Measurements from ENCODE around the gene CCDC40. TPM values are rescaled to one million over a fixed set of nuclear protein-coding genes. Genes with fewer than 3 reads are reported as not detected.
A peak's percentile ranks its signal among the peaks of the same experiment; 100 is the strongest.

Gene CCDC40
- total RNA-seq, 1 experiment from 2014 or later, result 3.9 TPM

- Histone ChIP-seq H3K9me3 (peaks cover 9% of the 10 kb centered on the region; the same call in 1 of the 2 replicates), H3K36me3 (ENCODE audit: control insufficient read depth, insufficient read depth, low read length) (no peaks in the 10 kb centered on the region), H3K4me3 (ENCODE audit: low read depth, low read length) (no peak overlapping the region), H3K27me3 (replicated peaks; ENCODE audit: control insufficient read depth, insufficient read depth, low read length) (no peaks in the 10 kb centered on the region), H3K4me1 (peaks cover 16% of the 10 kb centered on the region)
- no peak overlapping the region for H3K27ac Mint-ChIP-seq (ENCODE audit: unreplicated experiment)
- peaks cover 10% of the 10 kb centered on the region for H3K4me1 Mint-ChIP-seq (ENCODE audit: low read depth, unreplicated experiment)
- no peak for DNase-seq
- ChIA-PET POLR2A (no interaction called here), CTCF (interaction anchor here (1.2 kb wide), 1 partner anchor 8 kb away, joined by 4 read pairs; no protein-coding TSS in a partner anchor)
- no peaks in the 10 kb centered on the region for H3K27me3 Mint-ChIP-seq (ENCODE audit: insufficient read depth, unreplicated experiment)
- H3K4me3 Mint-ChIP-seq (ENCODE audit: unreplicated experiment), result no peak overlapping the region
- peaks cover 10% of the 10 kb centered on the region for H3K36me3 Mint-ChIP-seq (ENCODE audit: insufficient read depth, unreplicated experiment)
- no TSS peak for BruUV-seq (replicated peaks)
- no peak for TF ChIP-seq CTCF (IDR thresholded peaks at IDR 0.05; ENCODE audit: insufficient read depth in 1 of 2, low read depth in 1 of 2, low read length in 1 of 2, severe bottlenecking in 1 of 2, unreplicated experiment in 1 of 2)
- no peaks in the 10 kb centered on the region for H3K9me3 Mint-ChIP-seq (ENCODE audit: unreplicated experiment)
- intact Hi-C loops (cut with micrococcal nuclease; ENCODE audit: unreplicated experiment), result no loop called here
Observed at GRCh38 chr17:80000136-80000535, 36.3 kb upstream of the CCDC40 start.

DNA sequence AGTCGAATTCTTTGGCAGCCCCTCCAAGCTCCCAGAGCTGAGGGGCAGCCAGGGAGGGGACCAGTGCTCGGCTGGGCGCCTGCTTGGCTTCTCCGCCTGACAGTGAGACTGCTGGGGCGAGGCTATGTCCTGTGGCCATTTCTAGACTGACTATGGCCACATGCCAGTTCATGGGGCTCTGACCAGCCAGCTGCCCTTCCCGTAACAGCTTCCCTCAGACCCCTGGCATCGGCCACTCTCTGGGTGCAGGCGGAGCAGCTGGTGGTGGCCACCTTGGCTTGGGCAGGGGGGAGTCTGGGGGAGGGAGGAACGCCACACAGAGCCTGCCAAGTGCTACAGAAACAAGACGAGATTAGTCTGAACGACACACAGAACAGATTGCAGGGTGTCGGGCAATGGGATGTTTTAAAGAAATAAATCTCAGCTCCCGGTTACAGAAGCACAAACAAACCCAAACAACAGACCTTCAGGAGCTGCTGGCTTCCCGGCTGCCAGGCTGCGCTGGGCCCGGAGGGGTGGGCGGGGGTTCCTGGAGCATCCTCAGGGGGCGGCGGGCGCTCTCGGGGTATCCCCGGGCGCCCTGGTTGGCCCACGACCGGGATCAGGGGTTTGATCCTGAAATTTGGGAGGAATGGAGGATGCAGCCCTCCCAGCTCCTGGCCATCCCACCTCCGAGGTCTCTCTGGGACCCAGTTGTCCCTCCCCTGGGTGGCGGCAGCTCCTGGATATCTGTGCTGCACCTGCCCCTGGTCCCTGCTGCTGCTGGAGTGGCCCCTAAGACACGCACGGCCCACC, 35.3 kb upstream of the CCDC40 start:
- Histone ChIP-seq H3K36me3 (ENCODE audit: control insufficient read depth, insufficient read depth, low read length) (no peaks in the 10 kb centered on the region), H3K4me1 (peaks cover 24% of the 10 kb centered on the region), H3K27me3 (replicated peaks; ENCODE audit: control insufficient read depth, insufficient read depth, low read length) (no peaks in the 10 kb centered on the region), H3K4me3 (ENCODE audit: low read depth, low read length) (no peak overlapping the region), H3K9me3 (peaks cover 9% of the 10 kb centered on the region; the same call in 1 of the 2 replicates)
- Mint-ChIP-seq H3K4me1 (ENCODE audit: low read depth, unreplicated experiment) (peaks cover 15% of the 10 kb centered on the region), H3K9me3 (ENCODE audit: unreplicated experiment) (no peaks in the 10 kb centered on the region), H3K4me3 (ENCODE audit: unreplicated experiment) (no peak overlapping the region), H3K36me3 (ENCODE audit: insufficient read depth, unreplicated experiment) (peaks cover 10% of the 10 kb centered on the region), H3K27me3 (ENCODE audit: insufficient read depth, unreplicated experiment) (no peaks in the 10 kb centered on the region), H3K27ac (ENCODE audit: unreplicated experiment) (peak overlapping the region; percentile 97)
- ChIA-PET POLR2A (interaction anchor here (0.8 to 1.0 kb wide), 2 partner anchors 8 to 75 kb away, joined by 3 to 5 read pairs; no protein-coding TSS in a partner anchor), CTCF (interaction anchor here (0.6 to 1.7 kb wide), 2 partner anchors 7 to 30 kb away, joined by 5 to 6 read pairs; no protein-coding TSS in a partner anchor)
- no TSS peak for BruUV-seq (replicated peaks)
- TF ChIP-seq CTCF (IDR thresholded peaks at IDR 0.05; ENCODE audit: insufficient read depth in 1 of 2, low read depth in 1 of 2, low read length in 1 of 2, severe bottlenecking in 1 of 2, unreplicated experiment in 1 of 2), result no peak
- no peak for DNase-seq
- intact Hi-C loops (cut with micrococcal nuclease; ENCODE audit: unreplicated experiment), result no loop called here

GRCh38 chr17:80002070-80002641, 34.3 kb upstream of the CCDC40 start:
- Mint-ChIP-seq H3K27ac (ENCODE audit: unreplicated experiment) (peak overlapping the region; percentile 97), H3K4me1 (ENCODE audit: low read depth, unreplicated experiment) (peaks cover 18% of the 10 kb centered on the region), H3K4me3 (ENCODE audit: unreplicated experiment) (peak overlapping the region; percentile 72), H3K36me3 (ENCODE audit: insufficient read depth, unreplicated experiment) (peaks cover 10% of the 10 kb centered on the region), H3K27me3 (ENCODE audit: insufficient read depth, unreplicated experiment) (no peaks in the 10 kb centered on the region), H3K9me3 (ENCODE audit: unreplicated experiment) (no peaks in the 10 kb centered on the region)
- no peak for DNase-seq
- H3K4me3 ChIP-seq (ENCODE audit: low read depth, low read length), result no peak overlapping the region
- CTCF ChIA-PET, result interaction anchor here (0.7 to 1.7 kb wide), 3 partner anchors 8 to 192 kb away, joined by 3 to 6 read pairs (median 3); no protein-coding TSS in a partner anchor
- intact Hi-C loops (cut with micrococcal nuclease; ENCODE audit: unreplicated experiment), result loop anchor here (1.0 kb wide), 1 partner anchor 9 kb away; no protein-coding TSS in a partner anchor
- TSS peak; percentile 23 for BruUV-seq (replicated peaks)
- POLR2A ChIA-PET, result interaction anchor here (0.6 to 1.0 kb wide), 3 partner anchors 9 to 128 kb away, joined by 3 to 5 read pairs (median 3); no protein-coding TSS in a partner anchor
- peaks cover 9% of the 10 kb centered on the region; the same call in 1 of the 2 replicates for H3K9me3 ChIP-seq
- H3K4me1 ChIP-seq, result peaks cover 25% of the 10 kb centered on the region
- no peak for TF ChIP-seq CTCF (IDR thresholded peaks at IDR 0.05; ENCODE audit: insufficient read depth in 1 of 2, low read depth in 1 of 2, low read length in 1 of 2, severe bottlenecking in 1 of 2, unreplicated experiment in 1 of 2)
- H3K27me3 ChIP-seq (replicated peaks; ENCODE audit: control insufficient read depth, insufficient read depth, low read length), result no peaks in the 10 kb centered on the region
- no peaks in the 10 kb centered on the region for H3K36me3 ChIP-seq (ENCODE audit: control insufficient read depth, insufficient read depth, low read length)
